HG03159 (cell line): Measurements from ENCODE around the gene TPPP.
"Not testable (repeated sequence)": the region's sequence is repeated elsewhere in the genome, so short reads cannot be mapped to it uniquely, and the experiment has no call there.

Experiments
- ATAC-seq: cut with Tn5 transposase; IDR thresholded peaks from one replicate; pipeline ENCODE4 v1.9.1; 2021; ENCODE audit warnings: mild to moderate bottlenecking, moderate library complexity; ENCODE audit not compliant: unreplicated experiment

TPPP gene

DNA sequence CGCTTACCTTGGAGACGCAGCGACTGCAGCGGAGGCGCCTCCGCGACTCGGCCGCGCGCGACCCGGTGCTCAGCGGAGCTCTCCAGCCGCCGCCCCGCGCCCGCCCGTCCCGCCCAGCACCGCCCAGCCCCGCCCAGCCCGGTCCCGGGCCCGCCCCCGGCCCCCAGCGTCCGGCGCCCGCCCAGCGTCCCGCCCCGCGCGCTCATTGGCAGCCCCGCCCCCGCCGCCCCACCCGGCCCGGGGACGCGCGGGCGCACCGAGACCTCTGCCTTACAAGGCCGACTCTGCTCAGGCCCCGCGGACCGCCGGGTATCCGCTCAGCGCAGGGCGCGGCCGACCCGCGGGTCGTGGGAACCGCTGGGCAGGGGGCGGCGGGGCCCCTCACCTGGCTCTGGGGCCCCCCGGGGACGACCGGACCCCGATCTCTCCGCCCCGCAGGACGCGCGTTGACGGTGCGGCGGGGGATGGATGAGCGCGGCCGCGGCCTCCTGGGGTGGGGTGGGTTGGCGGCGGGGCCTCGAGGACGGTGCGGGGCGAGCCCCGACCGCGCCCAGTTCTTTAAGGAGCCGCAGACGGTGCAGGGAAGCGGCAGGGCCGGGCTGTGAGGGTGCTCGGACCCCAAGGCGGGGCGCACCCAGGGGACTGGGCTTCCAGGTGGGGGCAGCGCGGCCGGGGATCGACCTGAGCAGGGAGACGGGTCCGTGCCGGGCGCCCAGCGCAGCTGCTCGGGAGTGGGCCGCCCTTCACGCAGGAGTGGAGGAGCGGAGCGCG is at the start of gene TPPP:
Gene TPPP, minus strand, starts transcription at position 82 of the 771 bp plus-strand sequence. CDS start 15,292 bp downstream, outside the sequence.
- ATAC-seq: peak; percentile 79

DNA sequence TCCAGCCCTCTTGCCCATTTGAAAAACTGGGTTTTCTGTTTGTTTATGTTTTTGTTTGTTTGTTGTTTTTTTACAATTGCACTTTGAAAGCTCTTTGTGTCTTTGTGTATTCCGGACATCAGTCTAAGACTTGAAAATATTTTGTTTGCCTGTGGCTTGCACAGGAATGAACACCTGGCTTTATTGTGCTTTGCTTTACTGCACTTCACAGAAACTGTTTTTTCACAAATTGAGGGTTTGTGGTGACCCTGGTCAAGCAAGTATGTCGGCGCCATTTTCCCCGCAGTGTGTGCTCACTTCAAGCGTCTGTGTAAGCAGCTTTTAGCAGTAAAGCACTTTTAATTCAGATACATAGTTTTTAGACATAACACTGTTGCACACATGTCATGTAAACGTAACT is 49.1 kb upstream of the TPPP start:
- ATAC-seq: not testable (repeated sequence)

DNA sequence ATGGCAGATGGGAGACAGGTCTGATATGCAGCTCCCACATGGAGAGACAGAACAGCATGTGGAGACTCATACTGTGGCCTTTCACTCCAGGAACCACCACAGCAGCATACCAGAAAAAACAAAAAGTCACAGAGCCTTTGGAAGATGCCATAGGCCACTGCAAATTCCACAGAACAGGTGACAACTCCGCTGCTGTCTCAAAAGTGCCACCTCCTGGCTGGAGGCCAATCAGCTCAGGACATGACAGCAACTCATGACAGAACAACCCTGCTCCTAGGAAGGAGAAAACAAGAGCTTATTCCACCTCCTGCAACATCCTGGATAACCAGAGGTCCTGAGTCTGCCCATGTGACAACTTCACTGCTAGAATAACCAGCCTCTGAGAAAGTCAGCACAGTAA is 41.0 kb upstream of the TPPP start:
- ATAC-seq: not testable (repeated sequence)

DNA sequence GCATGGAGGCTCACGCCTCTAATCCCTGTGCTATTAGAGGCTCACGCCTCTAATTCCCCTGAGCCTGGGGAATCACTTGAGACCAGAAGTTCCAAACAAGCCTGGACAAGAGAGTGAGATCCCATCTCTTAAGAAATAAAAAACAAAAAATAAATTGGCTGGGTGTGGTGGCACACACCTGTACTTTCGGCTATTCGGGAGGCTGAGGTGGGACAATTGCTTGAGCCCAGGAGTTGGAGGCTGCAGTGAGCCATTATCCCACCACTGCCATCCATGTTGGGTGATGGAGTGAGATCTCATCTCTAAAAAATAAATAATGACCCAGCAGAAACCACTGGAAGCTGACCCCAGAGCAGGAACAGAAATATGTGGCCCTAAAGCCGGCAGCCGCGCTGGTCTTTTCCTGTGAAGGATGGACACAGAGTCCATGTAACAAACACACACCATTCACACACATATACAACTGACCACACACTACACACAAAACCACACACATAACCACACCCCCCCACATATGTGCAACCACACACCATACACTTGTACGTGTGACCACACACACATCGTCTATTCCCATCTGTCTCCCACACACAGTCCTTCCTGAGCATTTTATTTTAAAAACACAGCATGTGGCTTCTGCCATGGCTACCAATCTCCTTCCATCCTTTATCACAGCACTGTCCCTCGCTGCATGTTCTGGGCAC is 39.8 kb upstream of the TPPP start:
- not testable (repeated sequence) for ATAC-seq

DNA sequence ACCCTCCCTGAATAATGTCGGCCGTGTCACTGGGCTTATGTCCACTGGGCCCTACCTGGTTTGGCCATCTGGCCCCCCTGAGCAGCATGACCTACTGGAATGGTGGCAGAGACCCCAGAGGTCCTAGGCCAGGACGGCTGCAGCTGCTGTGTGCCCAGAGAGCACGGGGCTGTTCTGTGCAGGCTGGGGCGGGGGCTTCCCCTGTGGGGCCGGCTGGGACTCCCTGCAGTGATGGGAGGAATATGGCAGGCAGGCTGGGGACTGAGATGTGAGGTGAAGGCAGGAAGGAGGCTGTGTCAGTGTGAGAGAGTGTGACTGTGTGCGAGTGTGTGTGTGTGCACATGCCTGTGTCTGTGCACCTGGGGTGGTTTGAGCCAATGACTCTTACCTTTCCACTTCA is 36.1 kb upstream of the TPPP start:
- not testable (repeated sequence) for ATAC-seq

DNA sequence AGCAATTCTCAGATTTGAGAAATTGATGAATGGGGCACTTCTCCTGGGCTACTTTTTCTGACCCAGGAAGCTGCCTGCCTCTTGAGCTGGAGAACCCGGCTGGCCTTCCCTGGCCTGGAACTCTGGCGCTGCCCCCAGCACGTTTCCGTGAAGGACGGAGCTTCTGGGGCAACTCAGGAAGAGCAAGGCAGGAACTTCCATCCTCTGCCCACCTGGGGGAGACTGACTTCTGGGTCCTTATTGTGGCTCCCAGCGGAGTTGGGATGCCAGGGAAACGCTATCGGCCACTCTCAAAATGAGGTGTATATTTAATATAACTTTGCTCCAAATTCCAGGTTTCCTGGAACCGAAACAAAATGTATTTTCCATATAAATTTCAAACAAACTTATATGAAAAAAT is 33.9 kb upstream of the TPPP start:
- ATAC-seq: not testable (repeated sequence)

DNA sequence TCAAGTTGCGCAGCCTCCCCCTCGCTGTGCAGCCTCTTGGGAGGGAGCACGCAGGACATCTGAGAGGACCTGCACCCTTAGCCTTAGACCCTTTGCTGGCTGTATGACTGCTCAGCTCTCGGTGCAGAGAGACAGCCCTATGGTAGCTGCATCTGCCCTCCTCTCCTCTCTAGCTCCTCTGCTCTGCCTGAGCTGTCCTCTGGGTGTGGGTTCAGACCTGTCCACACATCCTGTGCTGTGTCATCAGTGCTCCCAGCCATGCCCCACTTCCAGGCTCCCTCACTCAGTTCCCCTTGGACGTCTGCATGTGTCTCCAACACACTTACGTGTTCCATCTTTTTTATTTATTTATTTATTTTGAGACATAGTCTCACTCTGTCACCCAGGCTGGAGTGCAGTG is 30.7 kb upstream of the TPPP start:
- not testable (repeated sequence) for ATAC-seq

DNA sequence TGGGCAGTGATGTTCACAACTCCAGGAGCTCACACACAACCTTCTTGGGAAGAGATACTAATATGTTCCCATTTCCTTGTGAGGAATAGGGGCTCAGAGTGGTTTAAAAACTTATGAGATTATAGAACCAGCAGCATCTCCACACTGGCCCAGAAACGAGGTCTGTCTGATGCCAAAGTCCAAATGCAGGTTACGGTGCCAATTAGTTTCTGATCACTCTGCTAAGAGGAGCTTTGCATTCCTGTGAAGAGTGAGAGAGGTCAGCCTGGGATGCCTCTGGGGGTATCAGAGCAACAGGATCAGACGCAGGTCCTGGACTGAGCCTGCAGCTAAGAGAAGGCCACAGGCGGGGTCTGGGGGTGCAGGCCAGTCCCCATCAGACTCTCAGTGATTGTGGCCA is 30.2 kb upstream of the TPPP start:
- not testable (repeated sequence) for ATAC-seq

DNA sequence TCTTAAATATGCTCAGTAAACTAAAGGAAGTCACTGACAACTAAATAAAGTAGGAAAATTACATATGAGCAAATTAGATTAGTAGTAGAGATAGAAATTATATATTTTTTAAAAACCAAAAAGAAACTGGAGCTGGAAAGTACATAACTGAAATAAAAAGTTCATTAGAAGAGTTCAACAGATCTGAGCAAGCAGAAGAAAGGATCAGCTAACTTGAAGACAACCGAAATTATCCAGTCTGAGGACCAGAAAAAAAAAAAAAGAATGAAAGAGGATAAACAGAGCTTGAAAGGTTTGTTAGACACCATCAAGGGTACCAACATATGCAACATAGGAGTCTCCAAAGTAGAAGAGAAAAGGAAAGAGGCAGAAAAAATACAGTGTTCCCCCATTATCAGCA is 26.2 kb upstream of the TPPP start:
- ATAC-seq: not testable (repeated sequence)

DNA sequence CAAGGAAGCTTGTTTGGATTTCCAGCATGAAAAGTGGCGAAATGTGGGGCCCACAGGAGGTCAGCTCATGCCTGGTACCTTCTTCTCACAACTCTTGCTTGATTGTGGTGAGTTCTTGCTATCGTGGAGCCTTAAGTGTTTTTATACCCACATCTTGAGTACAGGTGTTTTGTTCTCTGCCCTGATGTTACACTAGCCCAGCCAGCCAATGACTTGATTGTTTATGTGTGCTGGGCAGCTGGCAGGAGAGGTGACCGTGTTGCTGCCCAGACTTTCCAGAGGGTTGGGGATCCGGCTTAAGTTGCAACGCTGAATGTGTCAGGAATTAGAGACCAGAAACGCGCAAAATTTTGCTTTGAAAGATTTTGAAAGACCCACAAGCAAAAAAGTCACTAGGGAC is 24.0 kb upstream of the TPPP start:
- ATAC-seq: no peak

DNA sequence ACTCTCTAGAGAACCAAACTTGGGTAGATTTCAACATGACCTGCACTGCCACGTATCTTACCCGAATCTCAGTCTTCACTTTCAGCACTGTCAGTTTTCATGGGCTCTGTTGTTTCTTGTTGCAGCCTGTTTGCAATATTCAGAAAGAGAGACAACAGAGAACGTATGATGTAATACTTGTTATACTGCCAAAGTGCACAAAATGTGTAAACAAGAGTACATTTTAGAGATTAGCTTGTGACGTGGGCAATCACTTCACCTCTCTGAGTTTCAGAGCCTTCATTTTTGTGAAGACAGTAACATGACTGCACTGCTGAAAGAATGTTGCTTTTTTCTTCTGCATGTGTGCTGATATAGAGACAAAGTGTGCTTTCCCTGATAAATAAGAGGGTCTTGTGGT is 23.6 kb upstream of the TPPP start:
- not testable (repeated sequence) for ATAC-seq

DNA sequence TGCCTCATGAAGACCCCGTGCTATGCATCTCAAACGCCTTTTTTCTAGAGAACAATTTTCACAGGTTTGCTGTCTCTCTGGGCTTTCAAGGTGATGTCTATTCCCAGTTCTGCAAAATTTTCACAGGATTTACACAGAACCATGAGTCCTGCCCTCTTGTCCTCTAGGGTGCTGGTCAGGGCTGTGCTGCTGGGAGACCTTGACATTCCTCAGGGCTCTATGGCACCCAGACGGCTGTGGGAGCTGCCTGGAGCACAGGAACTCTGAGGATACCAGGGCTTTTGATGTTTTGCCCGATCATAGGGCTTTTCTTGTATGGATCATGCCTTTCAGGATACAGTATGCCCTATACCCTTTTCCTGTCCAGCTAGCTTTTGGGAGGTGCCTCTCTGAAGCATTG is 22.5 kb upstream of the TPPP start:
- ATAC-seq: not testable (repeated sequence)

DNA sequence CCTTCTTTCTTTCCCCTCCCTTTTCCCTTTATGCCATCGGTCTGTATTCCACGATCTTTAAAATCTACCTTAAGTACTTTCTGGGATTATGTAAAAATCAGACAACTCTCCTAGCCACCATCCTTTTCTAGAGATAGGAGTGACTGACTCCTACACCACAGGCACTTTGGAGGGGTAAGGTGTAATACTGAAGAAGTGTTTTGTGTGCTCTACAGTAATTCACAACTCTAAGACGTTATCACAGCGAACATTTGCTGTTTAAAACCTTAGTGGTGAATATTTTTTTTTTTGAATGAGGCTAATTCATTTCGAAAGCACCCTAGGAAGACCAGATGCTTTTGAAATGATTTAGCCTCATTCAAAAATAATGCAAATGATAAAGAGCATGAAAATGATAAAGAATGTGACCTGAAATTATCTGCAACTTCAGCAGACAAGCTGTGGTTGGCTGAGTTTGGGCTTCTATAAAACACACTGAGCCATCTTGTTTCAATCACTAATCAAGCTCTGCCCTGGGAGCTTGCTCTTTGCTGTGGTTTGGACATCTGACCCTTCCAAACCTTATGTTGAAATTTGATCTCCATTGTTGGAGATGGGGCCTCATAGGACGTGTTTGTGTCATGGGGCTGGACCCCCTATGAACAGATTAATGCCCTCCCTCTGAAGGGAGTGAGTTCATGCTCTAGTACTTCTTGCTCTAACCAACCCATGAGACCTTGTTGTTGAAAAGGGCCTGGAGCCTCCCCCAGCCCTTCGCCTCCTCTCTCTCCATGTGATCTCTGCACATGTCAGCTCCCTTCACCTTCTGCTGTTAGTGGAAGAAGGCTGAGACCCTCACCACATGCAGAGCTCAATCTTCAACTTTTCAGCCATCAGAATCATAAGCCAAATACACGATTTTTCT is 21.3 kb upstream of the TPPP start:
- not testable (repeated sequence) for ATAC-seq

DNA sequence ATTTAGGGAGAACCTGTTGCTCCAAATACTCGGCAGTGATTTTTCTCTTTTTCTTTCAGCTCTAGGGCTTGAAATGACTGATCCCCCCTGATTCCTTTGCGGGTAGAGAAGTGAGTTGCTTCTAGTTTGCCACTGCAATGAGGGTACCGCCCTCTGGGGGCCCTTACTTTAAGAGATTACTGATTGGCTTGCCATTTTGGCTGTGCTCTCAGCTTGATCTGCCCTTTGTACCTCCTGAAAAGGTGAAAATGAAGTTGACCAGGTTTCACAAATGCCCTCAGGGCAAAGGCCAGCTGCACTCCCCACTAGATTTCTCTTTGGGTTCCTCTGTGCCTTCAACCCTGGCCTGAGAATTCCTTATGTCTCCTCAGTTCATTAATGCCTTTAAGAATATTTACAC is 20.5 kb upstream of the TPPP start:
- not testable (repeated sequence) for ATAC-seq

DNA sequence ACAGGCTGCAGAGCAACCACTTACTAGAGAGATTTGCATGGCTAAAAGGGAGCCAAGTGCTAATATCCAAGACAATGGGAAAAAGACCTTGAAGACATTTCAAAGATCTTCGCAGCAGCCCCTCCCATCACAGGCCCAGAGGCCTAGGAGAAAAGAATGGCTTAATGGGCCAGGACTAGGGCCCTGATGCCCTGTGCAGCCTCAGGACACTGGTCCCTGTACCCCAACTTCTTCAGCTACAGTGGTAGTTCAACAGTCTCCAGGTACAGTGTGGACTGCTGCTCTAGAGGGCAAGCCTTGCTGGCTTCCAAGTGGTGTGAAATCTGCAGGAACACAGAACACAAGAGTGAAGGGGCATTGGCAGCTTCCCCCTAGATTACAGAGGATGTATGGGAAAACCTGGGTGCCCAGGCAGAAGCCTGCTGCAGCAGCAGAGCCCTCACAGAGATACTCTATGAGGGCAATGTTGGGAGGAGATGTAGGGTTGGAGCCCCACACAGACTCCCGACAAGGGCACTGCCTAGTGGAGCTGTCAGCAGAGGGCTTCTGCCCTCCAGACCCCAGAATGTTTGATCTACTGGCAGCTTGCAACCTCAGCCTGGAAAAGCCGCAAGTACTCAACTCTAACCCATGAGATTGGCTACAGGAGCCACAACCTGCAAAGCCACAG is 15.8 kb upstream of the TPPP start:
- not testable (repeated sequence) for ATAC-seq

DNA sequence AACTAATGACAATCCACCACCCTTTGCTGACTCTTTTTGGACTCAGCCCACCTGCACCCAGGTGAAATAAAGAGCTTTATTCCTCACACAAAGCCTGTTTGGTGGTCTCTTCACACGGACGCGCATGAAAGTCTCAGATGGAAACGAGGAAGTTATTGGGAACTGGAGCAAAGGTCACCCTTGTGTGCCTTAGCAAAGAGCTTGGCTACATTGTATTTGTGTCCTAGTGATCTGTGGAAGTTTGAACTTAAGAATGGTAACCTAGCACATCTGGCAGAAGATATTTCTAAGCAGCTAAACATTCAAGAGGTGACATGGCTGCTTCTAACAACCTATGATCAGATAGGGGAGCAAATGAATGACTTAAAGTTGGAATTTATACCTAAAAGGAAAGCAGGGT is 15.2 kb upstream of the TPPP start:
- ATAC-seq: not testable (repeated sequence)

DNA sequence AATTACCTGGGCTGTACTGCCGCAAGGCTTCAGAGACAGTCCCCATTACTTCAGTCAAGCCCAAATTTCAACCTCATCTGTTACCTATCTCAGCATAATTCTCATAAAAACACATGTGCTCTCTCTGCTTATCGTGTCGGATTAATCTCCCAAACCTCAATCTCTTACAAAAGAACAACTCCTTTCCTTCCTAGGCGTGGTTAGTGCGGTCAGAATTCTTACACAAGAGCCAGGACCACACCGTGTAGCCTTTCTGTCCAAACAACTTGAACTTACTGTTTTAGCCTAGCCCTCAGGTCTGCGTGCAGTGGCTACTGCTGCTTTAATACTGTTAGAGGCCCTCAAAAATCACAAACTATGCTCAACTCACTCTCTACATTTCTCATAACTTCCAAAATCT is 13.0 kb upstream of the TPPP start:
- not testable (repeated sequence) for ATAC-seq

DNA sequence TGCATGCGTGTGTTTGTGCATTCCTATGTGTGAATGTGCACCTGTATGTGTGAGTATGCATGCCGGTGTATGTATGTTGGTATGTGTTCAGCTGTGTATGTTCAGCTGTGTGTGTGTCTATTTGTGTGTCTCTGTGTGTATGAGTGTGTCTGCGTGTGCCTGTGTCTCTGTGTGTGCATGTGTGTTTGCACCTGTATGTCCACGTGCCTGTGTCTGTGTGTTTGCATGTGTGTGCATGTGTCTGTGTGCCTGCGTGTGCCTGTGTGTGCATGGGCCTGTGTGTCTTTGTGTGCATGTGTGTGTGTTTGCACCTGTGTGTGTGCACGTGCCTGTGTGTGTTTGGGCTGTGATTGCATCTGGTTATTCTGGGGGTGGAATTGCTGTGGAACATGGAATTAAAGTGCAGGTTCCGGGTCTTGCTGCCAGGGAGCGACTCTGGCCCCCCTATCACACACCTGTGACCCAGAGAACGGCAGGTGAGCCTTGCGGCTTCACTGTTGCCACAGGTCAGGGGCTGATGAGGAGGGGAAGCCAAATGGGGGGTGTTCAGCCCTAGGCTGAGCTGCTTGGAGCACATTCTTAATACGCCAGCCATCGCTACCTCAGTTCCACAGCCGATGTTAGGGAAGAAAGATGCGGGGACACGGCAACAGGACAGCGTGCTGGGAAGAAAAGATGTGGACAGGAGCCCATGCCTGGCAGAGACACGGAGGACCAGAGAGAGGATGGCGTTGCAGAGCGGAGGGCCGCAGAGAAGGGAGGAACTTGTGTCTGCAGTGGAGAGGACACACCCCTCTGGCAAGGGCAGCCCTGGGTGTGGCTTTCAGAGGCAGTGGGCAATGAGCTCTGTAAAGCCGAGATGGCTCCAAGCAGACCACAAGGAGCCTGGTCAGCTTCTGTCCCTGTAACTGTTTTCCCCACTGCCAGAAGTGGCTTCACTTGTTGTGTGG is 3.9 kb upstream of the TPPP start:
- ATAC-seq: not testable (repeated sequence)

DNA sequence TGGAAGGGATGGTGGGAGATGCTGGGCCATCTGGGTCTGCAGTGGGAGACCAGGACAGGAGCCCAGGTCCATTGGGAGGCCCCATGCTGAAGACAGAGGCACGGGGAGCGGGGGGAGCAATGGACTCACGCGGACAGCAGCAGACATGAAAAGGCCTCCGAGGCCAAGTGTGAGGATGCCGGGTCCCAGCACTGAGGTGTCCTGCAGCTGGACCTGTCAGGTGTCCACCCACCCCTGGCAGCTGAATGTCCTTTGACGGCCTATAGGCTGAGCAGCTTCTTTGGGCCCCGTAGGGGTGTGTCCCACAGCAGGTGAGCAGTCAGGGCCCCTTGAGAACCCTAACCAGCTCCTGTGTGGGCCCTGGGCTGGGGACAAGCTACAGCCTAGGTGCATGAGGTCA is 3.0 kb upstream of the TPPP start:
- ATAC-seq: not testable (repeated sequence)
